ENCODE data around the gene CDY2A.
"Not testable (repeated sequence)": the region's sequence is repeated elsewhere in the genome, so short reads cannot be mapped to it uniquely, and the experiment has no call there.

Gene CDY2A

DNA sequence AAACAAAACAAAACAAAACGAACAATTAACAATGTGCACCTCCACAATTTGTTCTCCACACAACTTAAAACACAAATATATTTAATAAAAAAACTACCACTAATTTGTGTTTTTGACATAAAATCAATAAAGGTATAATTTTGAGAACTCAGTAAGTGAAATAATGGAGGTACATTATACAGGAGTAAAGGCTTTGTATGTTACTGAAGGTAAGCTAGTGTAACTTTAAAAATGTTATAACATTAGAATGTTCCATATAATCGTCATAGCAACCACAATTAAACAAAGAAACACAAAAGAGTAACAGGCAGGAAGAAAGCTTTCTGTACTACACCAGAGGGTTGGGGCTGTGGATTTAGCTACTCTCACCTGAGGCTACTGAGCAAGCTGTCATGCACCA, at the start of gene CDY2A:
TSS of gene CDY2A (plus strand) at position 301 of the 400 bp plus-strand sequence. CDS start 328 bp downstream, outside the sequence.
- not testable (repeated sequence) for H3K27me3 ChIP-seq (ENCODE audit: control insufficient read depth in 1 of 2, insufficient read depth in 2 of 2, low read length in 2 of 2); H3K4me1 ChIP-seq (ENCODE audit: control insufficient read depth in 1 of 2, insufficient read depth in 2 of 2, low read length in 2 of 2); H3K9me3 ChIP-seq (ENCODE audit: control insufficient read depth in 1 of 2, low read length in 2 of 2); H3K9ac ChIP-seq (ENCODE audit: low read depth in 1 of 2, low read length in 2 of 2); H3K36me3 ChIP-seq (ENCODE audit: control insufficient read depth in 1 of 2, insufficient read depth in 2 of 2, low read length in 2 of 2); H3K4me3 ChIP-seq (ENCODE audit: low read depth in 1 of 2, low read length in 2 of 2); H3K27ac ChIP-seq (ENCODE audit: low read depth, low read length)

GRCh38 chrY:17997586-17997985, 28.0 kb upstream of the CDY2A start:
- not testable (repeated sequence) for H3K9me3 ChIP-seq (ENCODE audit: control insufficient read depth in 1 of 2, low read length in 2 of 2); H3K27me3 ChIP-seq (ENCODE audit: control insufficient read depth in 1 of 2, insufficient read depth in 2 of 2, low read length in 2 of 2); H3K27ac ChIP-seq (ENCODE audit: low read depth, low read length); H3K9ac ChIP-seq (ENCODE audit: low read depth in 1 of 2, low read length in 2 of 2); H3K4me1 ChIP-seq (ENCODE audit: control insufficient read depth in 1 of 2, insufficient read depth in 2 of 2, low read length in 2 of 2); H3K36me3 ChIP-seq (ENCODE audit: control insufficient read depth in 1 of 2, insufficient read depth in 2 of 2, low read length in 2 of 2); H3K4me3 ChIP-seq (ENCODE audit: low read depth in 1 of 2, low read length in 2 of 2)

DNA sequence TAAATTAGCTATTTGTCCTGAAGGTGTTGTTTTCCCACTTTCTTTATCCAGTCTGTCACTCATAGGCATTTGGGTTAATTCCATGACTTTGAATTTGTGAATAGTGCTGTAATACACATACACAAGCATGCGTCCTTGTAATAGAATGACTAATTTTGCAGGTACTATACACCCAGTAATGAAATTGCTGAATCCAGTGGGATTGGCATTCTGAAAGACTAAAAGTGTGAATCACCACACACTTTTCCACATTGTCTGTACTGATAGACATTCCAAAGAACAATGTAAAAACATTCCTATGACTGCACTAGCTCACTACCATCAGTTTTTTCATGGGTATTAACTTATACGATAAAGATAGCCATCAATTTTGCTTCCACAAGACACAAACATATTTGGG, 27.3 kb upstream of the CDY2A start:
- not testable (repeated sequence) for H3K4me1 ChIP-seq (ENCODE audit: control insufficient read depth in 1 of 2, insufficient read depth in 2 of 2, low read length in 2 of 2); H3K27ac ChIP-seq (ENCODE audit: low read depth, low read length); H3K9ac ChIP-seq (ENCODE audit: low read depth in 1 of 2, low read length in 2 of 2); H3K9me3 ChIP-seq (ENCODE audit: control insufficient read depth in 1 of 2, low read length in 2 of 2); H3K36me3 ChIP-seq (ENCODE audit: control insufficient read depth in 1 of 2, insufficient read depth in 2 of 2, low read length in 2 of 2); H3K4me3 ChIP-seq (ENCODE audit: low read depth in 1 of 2, low read length in 2 of 2); H3K27me3 ChIP-seq (ENCODE audit: control insufficient read depth in 1 of 2, insufficient read depth in 2 of 2, low read length in 2 of 2)

DNA sequence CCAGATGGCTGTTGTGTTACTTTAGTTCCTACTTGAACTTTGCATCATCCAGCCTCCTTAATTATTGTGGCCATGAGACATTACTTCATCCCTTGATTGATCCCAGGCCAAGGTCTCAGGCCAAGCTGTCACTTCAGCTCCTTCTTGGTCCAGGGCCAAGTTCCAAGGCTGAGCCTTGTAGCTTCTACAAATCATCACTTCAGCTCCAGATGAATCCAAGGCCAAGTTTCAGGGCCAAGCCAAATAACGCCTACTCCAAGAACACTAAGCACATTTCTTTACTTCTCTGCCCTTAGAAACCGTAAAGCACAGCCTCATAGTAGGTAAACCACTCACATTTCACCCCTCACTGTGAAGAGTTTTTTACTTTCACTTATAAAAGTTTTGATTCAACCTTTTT, 1.7 kb upstream of the CDY2A start:
- not testable (repeated sequence) for H3K4me3 ChIP-seq (ENCODE audit: low read depth in 1 of 2, low read length in 2 of 2); H3K27ac ChIP-seq (ENCODE audit: low read depth, low read length); H3K27me3 ChIP-seq (ENCODE audit: control insufficient read depth in 1 of 2, insufficient read depth in 2 of 2, low read length in 2 of 2); H3K4me1 ChIP-seq (ENCODE audit: control insufficient read depth in 1 of 2, insufficient read depth in 2 of 2, low read length in 2 of 2); H3K9me3 ChIP-seq (ENCODE audit: control insufficient read depth in 1 of 2, low read length in 2 of 2); H3K36me3 ChIP-seq (ENCODE audit: control insufficient read depth in 1 of 2, insufficient read depth in 2 of 2, low read length in 2 of 2); H3K9ac ChIP-seq (ENCODE audit: low read depth in 1 of 2, low read length in 2 of 2)

DNA sequence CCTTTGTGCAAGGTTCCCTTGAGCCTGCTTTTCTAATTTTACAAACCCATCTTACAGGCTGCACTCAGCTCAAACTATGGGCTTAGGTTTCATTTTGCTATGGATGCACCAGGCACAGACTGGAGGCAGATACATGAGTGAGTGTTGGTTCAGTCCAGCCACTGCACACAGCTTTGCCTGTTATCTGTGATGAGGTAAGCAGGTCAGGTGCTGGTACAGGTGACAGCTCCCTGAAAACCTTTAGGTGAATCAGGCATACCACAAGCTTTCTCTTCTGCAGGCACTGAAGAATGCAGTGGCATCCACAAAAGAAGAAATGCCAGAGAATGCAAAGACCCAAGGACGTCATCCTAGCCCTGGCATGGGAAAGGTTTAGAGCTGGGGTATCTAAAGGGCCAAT, 3.3 kb downstream of the CDY2A start:
- H3K4me3 ChIP-seq (ENCODE audit: low read depth in 1 of 2, low read length in 2 of 2); H3K36me3 ChIP-seq (ENCODE audit: control insufficient read depth in 1 of 2, insufficient read depth in 2 of 2, low read length in 2 of 2); H3K9ac ChIP-seq (ENCODE audit: low read depth in 1 of 2, low read length in 2 of 2); H3K9me3 ChIP-seq (ENCODE audit: control insufficient read depth in 1 of 2, low read length in 2 of 2); H3K4me1 ChIP-seq (ENCODE audit: control insufficient read depth in 1 of 2, insufficient read depth in 2 of 2, low read length in 2 of 2); H3K27me3 ChIP-seq (ENCODE audit: control insufficient read depth in 1 of 2, insufficient read depth in 2 of 2, low read length in 2 of 2); H3K27ac ChIP-seq (ENCODE audit: low read depth, low read length): not testable (repeated sequence)

DNA sequence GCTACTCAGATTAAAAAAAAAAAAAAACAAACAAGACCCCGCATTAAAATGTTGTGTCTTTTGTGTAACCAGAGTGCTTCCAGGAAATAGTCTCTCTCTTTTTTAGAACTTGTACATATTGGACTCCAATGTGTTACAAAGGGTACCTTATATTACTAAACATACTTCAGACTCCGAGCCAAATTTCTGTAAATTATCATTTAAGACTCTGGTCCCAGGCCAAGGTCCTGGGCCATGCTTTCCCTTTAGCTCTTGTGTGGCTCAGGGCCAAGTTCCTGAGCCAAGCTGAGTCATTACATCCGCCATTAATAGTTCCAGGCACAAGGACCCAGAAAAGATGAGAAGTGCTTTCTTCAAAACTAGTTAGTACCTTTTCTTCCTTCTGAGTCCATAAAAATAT, 4.6 kb downstream of the CDY2A start:
- H3K27ac ChIP-seq (ENCODE audit: low read depth, low read length); H3K4me1 ChIP-seq (ENCODE audit: control insufficient read depth in 1 of 2, insufficient read depth in 2 of 2, low read length in 2 of 2); H3K9ac ChIP-seq (ENCODE audit: low read depth in 1 of 2, low read length in 2 of 2); H3K4me3 ChIP-seq (ENCODE audit: low read depth in 1 of 2, low read length in 2 of 2); H3K27me3 ChIP-seq (ENCODE audit: control insufficient read depth in 1 of 2, insufficient read depth in 2 of 2, low read length in 2 of 2); H3K9me3 ChIP-seq (ENCODE audit: control insufficient read depth in 1 of 2, low read length in 2 of 2); H3K36me3 ChIP-seq (ENCODE audit: control insufficient read depth in 1 of 2, insufficient read depth in 2 of 2, low read length in 2 of 2): not testable (repeated sequence)

DNA sequence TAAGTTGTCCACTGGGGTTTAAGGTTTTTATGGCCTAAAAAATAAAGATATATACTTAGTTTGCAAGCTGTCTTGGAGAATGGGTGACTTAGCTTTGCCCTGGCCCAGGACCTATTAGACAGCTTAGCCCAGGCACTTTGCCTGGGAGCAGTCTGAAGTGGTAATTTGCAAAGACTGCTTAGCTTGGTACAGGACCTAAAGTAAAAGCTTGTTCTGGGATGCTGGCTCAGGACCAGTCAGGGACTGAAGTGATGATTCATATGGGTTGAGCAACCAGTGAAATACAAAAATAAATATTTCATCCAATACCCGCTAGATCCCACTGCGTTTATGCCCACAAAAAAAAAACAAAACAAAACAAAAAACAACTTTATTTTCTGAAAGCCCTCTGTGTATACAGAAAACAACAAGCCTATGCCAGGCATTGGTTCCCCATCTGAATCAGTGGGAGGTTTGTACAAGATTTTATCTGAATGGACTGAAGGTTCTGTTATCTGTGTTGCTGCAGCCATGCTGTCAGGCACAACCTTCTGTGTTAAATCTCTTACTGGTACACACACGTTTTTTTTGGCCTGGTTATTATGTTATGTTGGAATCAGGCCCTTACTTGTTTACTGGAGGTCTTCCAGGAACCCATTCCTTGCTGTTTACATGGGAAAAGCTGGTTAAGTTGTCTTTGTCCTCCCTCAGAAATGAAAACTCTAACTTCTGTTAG, 8.7 kb downstream of the CDY2A start:
- not testable (repeated sequence) for H3K4me1 ChIP-seq (ENCODE audit: control insufficient read depth in 1 of 2, insufficient read depth in 2 of 2, low read length in 2 of 2); H3K4me3 ChIP-seq (ENCODE audit: low read depth in 1 of 2, low read length in 2 of 2); H3K36me3 ChIP-seq (ENCODE audit: control insufficient read depth in 1 of 2, insufficient read depth in 2 of 2, low read length in 2 of 2); H3K9me3 ChIP-seq (ENCODE audit: control insufficient read depth in 1 of 2, low read length in 2 of 2); H3K9ac ChIP-seq (ENCODE audit: low read depth in 1 of 2, low read length in 2 of 2); H3K27me3 ChIP-seq (ENCODE audit: control insufficient read depth in 1 of 2, insufficient read depth in 2 of 2, low read length in 2 of 2); H3K27ac ChIP-seq (ENCODE audit: low read depth, low read length)

GRCh38 chrY:18034864-18035263, 9.3 kb downstream of the CDY2A start:
- not testable (repeated sequence) for H3K36me3 ChIP-seq (ENCODE audit: control insufficient read depth in 1 of 2, insufficient read depth in 2 of 2, low read length in 2 of 2); H3K4me3 ChIP-seq (ENCODE audit: low read depth in 1 of 2, low read length in 2 of 2); H3K4me1 ChIP-seq (ENCODE audit: control insufficient read depth in 1 of 2, insufficient read depth in 2 of 2, low read length in 2 of 2); H3K9me3 ChIP-seq (ENCODE audit: control insufficient read depth in 1 of 2, low read length in 2 of 2); H3K27ac ChIP-seq (ENCODE audit: low read depth, low read length); H3K9ac ChIP-seq (ENCODE audit: low read depth in 1 of 2, low read length in 2 of 2); H3K27me3 ChIP-seq (ENCODE audit: control insufficient read depth in 1 of 2, insufficient read depth in 2 of 2, low read length in 2 of 2)

GRCh38 chrY:18044990-18045389, 19.4 kb downstream of the CDY2A start:
- H3K9me3 ChIP-seq (ENCODE audit: control insufficient read depth in 1 of 2, low read length in 2 of 2); H3K27ac ChIP-seq (ENCODE audit: low read depth, low read length); H3K27me3 ChIP-seq (ENCODE audit: control insufficient read depth in 1 of 2, insufficient read depth in 2 of 2, low read length in 2 of 2); H3K4me3 ChIP-seq (ENCODE audit: low read depth in 1 of 2, low read length in 2 of 2); H3K36me3 ChIP-seq (ENCODE audit: control insufficient read depth in 1 of 2, insufficient read depth in 2 of 2, low read length in 2 of 2); H3K9ac ChIP-seq (ENCODE audit: low read depth in 1 of 2, low read length in 2 of 2); H3K4me1 ChIP-seq (ENCODE audit: control insufficient read depth in 1 of 2, insufficient read depth in 2 of 2, low read length in 2 of 2): not testable (repeated sequence)

DNA sequence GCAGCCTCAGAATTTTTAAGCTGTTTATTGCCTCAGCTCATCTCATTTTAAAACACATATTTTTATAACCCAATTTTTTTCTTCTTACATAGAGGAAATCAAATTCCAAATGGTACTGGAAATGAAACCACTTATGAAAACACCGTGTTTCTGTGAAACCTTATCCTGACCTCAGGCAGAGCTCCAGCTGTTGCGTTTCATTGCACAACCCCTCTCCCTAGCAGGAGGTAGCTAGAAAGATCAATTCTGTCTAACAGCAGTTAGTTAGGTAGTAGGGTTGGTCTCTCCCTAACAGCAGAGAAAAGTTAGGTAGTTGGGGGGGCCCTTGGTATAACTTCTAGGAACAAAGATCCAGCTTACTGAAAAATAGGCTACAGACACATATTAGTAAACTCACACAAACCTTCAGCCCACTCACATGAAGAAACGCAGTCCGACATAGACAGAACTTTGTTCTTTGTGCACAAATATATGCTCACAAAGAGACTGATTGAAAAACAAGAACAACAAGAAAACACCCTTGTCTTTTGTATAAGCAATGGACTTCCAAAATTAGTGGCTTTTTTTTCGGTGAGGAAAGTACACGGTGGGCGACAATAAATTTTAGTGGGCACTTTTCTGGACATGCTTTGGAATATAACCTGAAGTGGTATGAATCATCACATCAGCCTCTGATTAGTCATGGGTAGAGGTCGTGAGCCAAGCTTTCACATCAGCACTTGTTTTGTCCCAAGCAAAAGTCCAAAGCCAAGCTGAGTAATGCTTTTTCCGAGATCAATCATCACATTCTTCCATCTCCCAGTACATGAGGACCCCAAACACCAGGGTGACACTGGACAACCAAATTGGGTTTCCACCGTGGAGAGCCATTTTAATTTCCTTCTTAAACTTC, 22.8 kb downstream of the CDY2A start:
- not testable (repeated sequence) for H3K27me3 ChIP-seq (ENCODE audit: control insufficient read depth in 1 of 2, insufficient read depth in 2 of 2, low read length in 2 of 2); H3K4me3 ChIP-seq (ENCODE audit: low read depth in 1 of 2, low read length in 2 of 2); H3K27ac ChIP-seq (ENCODE audit: low read depth, low read length); H3K9me3 ChIP-seq (ENCODE audit: control insufficient read depth in 1 of 2, low read length in 2 of 2); H3K36me3 ChIP-seq (ENCODE audit: control insufficient read depth in 1 of 2, insufficient read depth in 2 of 2, low read length in 2 of 2); H3K9ac ChIP-seq (ENCODE audit: low read depth in 1 of 2, low read length in 2 of 2); H3K4me1 ChIP-seq (ENCODE audit: control insufficient read depth in 1 of 2, insufficient read depth in 2 of 2, low read length in 2 of 2)
